HG02571 (cell line): Measurements from ENCODE around the gene MRPL55.

Experiments
- ATAC-seq: cut with Tn5 transposase; IDR thresholded peaks from one replicate; pipeline ENCODE4 v1.9.1; 2021; ENCODE audit warnings: mild to moderate bottlenecking, moderate library complexity; ENCODE audit not compliant: unreplicated experiment

Gene MRPL55

DNA sequence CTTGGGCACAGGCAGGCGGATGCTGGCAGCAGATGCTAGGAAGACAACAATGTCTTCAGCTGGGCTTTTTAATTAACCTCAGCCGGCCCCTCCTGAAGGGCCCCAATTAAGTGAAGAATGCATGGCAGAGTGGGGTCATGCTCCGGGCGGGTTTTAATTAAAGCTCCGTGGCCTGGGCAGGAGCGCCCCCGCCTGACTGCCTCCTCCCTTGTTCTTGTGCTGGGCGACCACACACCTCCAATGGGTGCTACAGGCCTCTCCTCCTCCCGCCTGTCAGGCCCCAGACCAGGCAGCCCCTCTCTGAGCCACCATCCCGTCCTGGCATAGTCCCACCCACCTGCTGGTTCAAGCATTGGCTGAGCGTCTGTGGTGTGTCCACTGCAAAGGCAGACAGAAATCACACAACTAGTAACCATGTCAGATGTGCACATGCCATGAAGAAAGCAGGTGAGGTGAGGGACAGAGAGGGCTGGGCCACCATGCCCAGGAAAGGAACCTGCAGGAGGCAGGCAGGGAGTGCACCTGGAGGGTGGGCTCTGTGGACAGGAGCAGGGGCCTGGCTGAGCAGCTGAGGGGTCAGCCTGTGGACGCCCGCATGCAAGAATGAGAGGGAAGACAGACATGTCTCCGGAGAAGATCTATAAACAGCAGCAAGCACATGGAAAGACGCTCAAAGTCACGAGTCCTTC is 35.1 kb downstream of the MRPL55 start:
- ATAC-seq = no peak

DNA sequence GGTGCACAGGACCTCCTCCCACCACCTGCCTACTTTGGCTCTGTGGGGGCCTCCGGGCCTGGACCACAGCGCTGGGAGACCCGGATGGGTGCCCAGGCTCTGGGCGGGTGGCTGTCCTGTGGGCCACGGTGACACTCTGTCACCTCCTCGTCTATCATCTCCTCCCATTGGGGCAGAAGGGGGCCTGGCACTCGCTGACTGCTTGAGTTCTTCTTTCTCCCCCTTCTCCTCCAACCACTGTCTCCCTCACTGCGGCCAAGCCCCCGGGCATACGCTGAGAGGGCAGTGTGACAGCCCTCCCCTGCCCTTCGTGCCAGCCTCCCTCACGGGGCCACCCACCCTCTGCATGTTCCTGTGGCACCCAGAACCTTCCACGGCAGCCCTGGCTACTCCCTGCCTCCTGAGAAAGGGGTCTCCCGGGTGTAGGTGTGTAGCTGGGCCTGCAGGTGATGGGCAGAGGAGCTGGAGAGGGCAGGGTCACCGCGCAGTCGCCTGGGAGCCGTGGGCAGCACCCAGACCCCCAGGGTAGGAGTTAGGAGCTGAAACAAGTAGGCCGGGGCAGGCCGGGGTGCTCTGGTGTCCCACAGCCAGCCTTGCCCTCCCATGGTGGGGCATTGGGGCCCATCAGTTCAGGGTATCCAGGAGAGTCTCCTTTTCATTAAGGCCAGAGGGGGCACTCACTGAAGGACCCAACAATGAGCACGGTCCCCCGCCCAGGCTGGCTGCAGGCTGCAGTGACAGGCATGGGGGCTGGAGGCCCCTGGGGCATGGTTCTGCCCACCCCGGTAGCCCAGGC is 35.8 kb downstream of the MRPL55 start:
- ATAC-seq = no peak

DNA sequence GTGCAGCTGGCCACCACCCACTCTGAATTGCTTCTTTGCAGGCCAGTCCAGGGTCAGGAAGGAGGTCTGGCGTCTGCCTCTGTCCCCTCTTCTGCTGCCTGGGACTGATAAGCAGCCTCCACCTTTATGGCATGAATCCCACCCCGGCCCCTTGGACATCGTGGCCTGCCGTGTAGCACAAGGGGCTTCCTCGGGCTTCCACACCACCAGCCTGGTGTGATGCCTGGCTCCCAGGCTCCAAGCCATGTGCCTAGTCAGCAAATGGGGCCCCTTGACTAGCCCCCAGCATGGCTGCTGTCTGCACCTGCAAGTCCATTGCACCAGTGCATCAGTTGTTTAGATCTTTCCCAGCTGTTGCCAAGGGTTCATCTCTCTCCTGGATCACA is 36.4 kb downstream of the MRPL55 start:
- no peak for ATAC-seq

DNA sequence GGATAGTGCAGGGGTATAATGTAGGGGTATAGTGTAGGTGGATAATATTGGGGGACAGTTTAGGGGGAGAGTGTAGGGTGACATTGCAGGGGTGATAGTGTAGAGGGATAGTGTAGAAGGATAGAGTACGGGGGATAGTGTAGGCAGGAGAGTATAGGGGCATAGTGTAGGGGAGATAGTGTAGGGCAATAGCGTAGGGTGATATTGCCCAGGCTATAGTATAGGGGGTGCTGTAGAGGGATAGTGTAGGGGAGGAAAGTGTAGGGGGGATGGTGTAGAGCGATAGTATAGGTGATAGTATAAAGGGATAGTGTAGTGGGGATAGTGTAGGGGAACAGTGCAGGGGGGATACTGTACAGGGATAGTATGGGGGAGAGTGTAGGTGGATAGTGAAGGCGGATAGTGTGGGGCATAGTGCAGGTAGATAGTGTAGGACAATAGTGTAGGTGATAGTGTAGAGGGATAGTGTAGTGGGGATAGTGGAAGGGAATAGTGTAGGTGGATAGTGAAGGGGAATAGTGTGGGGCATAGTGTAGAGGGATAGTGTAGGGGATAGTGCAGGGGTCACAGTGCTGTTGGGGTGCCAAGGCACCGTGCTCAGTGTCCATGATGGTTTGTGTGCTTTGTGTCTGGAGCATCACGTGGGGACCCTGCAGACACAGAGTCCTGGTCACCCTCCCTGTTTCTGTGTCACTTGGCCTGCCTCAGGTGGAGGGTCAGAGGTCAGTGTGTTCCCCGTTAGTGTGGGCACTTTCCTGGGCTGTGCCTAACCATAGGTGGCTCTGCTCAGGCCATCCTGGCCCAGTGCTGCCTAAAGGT is 37.1 kb downstream of the MRPL55 start:
- no peak for ATAC-seq

DNA sequence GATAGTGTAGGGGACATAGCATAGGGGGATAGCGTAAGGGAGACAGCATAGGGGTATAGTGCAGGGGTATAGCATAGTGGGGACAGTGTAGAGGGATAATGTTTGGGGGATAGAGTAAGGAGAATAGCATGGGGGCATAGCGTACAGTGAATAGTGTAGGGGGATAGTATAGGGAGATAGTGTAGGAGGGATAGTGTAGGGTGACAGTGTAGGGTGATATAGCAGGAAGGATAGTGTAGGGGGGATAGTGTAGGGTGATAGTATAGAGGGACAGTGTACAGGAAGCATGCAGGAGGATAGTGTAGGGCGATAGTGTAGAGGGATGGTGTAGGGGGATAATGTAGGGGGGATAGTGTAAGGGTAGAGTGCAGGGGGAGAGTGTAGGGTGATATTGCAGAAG is 38.2 kb downstream of the MRPL55 start:
- ATAC-seq = no peak

DNA sequence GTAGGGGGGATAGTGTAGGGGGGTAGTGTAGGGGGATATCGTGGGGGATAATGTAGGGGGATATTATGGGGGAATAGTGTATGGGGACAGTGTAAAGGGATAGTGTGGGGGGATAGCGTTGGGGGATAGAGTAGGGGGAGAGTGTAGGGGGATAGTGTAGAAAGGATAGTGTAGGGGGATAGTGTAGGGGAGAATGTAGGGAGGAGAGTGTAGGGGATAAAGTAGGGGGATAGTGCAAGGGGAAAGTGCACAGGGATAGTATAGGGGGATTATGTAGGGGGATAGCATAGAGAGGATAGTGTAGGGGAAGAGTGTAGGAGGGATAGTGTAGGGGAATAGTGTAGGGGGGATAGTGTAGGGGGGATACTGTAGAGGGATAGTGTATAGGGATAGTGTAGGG is 38.9 kb downstream of the MRPL55 start:
- no peak for ATAC-seq

DNA sequence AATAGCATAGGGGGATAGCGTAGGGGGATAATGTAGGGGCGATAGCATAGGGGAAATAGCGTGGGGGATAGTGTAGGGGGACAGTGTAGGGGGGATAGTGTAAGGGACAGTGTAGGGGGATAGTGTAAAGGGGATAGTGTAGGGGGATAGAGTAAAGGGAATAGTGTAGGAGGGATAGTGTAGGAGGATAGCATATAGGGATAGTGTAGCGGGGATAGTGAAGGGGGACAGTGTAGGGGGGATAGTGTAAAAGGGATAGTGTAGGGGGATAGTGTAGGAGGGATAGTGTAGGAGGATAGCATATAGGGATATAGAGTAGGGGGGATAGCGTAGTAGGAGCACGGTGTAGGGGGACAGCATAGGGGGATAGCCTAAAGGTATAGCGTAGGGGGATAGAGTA is 40.7 kb downstream of the MRPL55 start:
- ATAC-seq = no peak

DNA sequence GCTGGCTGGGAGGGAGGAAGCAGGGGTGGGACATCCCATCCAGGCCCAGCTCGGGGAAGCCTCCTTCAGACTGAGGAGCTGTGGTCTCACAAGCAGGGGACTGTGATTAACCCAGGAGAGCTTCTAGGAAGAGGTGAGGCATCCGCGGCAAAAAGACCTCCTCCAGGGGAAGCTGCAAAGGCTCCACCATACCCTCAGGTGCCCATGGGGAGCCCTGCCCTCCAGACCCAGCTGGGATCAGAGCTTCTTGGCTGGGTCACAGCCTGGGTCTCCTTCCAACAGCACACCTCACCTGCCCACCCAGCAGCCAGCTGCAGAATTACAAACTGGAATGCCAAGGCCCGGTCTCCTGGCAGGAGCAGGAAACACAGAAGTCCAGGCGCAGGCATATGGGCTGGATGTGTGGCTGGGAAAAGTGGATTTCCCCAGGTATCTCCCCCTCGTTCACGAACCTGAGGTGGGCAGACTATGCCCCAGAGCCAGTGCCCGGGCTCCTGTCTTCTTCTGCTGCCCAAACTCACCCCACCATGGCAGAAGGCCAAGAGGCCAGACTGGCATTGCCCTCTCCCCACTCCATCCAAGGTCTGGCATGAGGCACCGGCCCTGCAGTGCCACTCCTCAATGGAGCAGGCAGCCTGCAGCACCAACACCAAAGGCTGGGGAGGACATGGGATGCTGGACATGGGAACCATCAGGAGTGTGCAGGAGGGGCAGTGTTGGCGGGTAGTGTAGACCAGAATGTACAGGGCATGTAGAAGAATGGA is 42.0 kb downstream of the MRPL55 start:
- ATAC-seq = no peak

DNA sequence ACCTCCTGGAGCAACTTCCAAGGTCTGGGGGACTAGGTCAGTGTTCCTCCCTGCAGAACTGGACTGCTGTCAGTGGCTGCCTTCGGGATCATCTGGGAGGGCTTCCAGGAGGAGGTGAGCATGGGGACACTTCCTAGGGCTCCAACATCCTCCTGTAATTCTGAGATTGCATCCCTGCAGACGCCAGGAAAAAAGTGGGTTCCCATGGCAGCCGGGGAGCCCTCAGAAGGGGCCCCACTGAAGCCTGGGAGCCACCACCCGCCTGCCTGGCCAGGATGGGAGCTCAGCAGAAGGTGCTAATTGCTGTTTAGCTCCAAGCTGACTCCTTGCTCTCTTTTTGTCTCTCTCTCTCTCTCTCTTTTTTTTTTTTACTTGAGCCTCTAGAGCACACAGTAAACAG is 42.7 kb downstream of the MRPL55 start:
- no peak for ATAC-seq

DNA sequence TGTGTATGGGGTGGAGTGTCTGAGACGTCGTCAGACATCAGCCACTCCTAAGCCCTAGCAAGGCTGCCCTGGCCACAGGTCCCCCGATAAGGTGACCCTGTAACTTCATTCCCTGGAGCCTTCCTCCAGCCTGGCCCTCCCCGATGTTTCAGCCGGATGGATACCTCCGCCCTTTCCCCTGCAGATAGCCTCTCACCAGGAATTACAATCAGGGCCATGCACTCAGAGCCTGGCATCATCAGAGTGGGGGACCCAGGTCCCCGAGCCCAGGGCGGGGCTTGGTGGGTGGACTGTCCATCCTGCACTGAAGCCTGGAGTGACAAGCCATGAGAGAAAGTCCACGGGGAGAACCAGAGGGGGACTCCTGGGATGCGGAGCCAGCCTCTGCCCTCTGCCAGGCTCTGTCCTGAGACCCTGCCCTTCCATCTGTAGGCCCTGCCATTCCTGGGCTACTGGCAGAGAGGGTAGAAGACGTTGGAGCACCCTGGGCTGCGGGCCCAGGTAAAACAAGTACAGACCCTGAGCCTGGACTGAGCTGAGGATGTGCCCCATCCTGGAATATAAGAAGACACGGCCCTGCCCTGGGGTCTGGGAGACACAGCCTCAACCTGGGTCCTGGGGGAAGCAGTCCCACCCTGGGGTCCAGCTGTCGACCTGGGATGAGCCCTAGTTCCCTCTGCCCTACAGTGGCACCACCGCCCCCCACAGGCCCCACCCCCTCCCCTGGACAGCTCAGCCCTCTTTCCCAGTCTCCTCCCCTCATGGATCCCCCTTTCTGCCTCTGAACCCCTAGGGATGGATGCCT is 43.4 kb downstream of the MRPL55 start:
- ATAC-seq = no peak

DNA sequence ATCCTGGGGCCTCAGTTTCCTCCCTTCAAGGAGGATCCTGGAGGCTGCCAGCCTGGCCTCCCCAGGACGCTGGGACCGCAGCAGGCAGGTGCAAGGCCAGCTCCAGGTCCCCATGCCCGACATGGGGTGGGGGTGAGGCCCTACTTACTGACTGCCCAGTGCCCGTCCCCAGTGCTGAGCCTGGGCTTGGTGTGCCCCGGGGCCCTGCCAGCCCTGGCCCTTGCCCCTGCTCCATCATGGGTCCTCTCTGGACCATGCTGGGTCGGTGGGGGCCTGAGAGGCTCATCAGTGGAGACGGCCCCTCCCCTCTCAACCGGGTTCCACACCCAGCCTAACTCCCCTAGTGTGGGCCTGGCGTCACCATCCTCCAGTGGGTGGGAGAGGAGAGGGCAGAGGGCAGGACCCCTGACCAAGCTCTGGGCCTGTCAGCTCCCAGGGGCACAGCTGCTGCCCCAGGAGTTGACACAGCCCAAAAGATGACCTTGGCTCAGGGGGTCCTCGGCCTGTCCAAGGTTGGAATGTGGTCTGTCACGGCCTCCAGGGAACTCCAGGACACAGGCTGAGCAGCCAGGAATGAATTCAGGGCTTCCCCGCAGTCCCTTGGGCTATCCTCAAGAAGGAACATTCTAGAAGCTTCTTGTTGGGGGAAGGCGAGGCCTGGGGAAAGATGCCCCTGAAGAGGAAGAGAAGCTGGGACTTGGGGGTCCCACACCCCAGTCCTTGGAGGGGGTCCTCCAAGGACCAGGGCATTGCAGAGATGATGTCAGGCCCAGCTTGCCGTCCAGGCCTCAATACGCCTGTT is 44.2 kb downstream of the MRPL55 start:
- ATAC-seq = no peak

DNA sequence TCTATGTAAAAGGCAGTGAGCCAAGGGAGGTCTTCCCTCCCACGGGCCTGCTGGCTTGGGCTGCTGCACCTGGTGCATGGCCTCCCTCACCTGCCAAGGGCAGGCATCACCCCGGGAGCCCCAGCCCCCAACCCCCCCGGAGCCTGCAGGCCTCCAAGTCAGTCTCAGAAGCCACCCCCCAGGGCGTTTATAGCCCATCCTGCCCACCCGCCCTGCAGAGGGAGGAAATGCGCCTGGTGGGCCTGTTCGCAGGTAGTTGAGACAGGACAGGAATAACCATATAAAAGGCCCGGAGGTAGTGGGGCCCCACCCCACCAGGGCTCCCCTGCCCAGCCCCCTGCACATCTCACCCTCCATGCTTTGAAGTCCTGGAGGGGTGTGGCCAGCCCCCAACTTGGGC is 44.8 kb downstream of the MRPL55 start:
- ATAC-seq = no peak

DNA sequence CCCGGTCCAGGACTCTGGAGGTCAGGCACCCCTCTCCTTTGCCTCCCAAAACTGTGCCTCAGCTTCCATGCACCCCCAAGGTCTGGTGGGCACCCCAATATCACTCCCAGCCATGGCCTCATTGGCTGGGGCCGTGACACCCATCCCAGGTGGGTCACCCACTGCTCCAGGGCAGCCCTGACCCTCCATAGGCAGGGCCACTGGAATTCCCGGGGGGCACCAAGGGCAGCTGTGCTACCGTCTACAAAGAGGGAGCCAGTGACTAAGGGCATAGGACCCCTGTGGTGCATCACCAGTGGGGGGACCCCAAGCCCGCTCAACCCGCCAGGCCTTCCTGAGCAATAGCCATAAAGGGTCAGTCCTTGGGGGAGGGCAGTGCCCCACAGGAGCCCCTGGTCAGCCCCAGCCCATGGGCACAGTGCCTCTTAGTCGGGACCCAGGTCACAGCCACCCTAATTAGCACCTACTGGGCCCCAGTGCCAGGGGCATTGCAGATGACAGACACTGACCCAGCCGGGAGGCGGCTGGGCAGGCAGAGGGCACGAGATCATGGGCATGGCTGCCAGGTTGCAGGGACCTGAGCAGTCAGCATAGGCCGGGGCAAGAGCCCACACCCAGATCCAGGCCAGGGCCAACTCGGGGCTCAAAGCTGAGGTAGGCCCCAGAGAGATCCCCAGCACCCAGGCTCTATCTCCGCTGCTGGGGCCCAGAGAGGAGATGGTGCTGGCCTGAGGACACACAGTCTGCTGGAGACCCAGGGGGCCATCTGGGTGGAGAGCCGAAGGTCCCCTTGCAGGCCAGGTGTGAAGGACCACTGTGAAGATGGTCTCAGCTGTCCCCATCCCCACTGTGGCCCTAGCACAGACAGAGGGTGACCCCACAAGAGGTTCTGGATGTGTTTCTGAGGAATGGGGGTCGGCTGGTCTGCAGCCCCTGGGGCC is 45.6 kb downstream of the MRPL55 start:
- ATAC-seq = no peak

DNA sequence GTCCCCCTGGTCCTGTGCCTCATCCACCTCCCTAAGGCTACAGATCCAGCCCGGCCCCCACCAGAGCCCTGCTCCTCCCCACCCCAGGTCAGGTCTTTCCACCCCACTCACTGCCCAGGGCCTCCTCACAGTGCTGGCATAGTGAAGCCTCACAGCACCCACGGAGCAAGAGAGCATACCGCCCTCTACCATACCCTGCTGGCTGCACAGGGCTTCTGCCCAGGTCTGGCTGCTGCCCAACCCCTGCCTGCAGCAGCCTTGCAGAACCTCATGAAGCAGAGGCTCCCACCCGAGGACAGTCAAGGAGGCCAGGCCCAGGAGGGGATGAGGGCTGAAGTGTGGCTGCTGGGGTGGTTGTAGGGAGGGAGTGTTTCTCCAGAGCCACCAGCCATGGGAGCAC is 46.3 kb downstream of the MRPL55 start:
- ATAC-seq = no peak

DNA sequence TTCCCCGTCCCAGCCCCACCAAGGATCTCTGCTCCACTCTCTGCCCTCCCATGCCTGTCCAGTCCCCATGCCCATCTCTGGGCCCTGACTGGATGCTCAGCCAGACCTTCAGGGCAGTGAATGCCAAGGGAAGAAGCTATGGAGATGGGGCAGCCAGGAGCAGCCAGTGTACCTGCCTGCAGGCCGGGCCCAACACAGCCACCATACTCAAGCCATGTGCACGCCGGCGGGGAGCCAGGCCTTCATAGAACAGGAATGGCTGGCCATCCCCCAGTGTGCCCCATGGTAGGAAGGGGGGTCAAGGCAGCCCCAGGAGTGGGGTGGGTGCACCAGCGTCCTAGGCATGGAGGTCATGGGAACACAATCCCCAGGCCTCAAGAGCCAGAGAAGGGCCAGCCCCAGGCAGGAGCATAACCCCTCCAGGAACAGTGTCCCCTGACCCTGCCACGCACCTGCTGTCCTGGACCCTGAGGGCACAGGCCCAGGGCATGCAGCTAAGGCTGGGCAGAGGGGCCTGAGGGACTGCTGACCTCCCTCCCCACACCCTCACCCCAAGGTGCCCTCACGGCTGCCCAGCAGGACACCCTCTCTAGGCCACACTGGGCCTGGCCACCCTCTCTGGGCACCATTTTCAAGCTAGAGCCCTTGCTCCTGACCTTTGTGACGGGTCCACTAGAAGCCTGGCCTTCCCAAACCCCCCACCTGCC is 46.9 kb downstream of the MRPL55 start:
- ATAC-seq = no peak

DNA sequence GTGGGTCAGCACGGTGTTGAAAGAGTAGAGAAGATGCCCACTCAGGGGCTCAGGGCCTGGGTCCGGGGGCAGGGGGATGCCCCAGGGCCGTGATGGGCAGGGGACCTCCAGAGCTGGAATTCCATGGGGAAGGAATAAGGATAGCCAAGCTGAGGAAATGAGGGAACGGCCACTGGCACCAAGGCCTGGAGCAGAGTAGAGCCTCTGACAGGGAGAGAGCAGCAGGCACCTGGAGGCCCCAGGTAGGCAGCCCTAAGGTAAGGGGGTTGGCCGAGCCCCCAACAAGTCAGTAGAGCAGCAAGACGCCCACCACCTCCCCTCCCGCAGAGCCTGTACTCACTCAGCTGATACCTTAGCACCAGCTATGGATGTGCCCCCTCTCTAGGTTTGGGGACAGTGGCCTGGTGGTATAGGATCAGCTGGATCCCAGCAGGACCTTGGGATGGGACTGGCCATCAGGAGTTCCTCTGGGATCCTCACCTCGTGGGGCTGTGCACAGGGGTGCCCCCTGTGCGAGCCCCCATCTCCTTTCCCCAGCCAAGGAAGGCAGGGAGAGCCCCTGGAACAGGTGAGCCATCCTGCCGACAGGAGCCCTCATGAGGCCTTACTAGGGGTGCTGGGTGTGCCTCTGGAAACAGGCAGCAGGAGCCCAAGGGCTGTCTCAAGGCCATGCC is 47.6 kb downstream of the MRPL55 start:
- ATAC-seq = no peak
